ENCODE measurements around the gene DAO.
A peak's percentile ranks its signal among the peaks of the same experiment; 100 is the strongest.
"Not testable (repeated sequence)": the region's sequence is repeated elsewhere in the genome, so short reads cannot be mapped to it uniquely, and the experiment has no call there.

Gene DAO

DNA sequence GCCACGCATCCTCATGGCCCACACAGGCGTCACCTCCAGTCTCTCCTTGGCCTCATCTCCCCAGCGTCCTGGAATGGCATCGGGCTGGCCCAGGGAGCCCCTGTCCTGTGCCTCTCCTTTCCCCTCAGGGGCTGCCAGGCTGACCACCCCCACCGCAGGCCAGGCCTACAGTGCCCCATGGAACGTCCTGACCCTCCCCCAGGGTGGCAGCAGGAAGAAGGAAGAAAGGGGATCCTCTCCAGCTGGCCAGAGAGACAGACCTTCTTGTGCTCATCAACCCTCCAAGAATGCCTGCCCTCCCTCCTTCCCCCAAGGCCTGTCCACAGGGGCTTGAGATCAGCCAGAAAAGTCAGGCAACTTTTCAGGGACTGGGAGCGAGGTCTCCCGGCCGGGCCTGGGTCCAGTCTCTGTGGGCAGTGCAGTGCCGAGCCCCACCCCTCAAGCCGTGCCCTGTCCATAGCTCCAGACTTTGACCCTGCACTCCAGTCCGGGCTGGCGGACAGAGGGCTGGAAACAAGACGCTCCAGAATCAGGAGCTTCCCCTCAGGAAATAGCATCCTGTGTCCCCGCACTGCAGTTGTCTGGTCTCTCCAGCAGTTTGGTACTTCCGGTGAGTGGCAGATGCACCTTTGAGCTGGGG is at the start of gene DAO:
TSS of gene DAO (plus strand) at position 478 of the 640 bp plus-strand sequence. CDS start 4,915 bp downstream, outside the sequence.
- no peak for DNase-seq

GRCh38 chr12:108831309-108831991 is 48.4 kb upstream of the DAO start:
- DNase-seq: no peak

GRCh38 chr12:108832208-108832607 is 47.7 kb upstream of the DAO start:
- no peak for DNase-seq

- peak; percentile 74 for DNase-seq
Measured at GRCh38 chr12:108832730-108833354, 47.0 kb upstream of the DAO start.

- DNase-seq: peak; percentile 81
Measured at GRCh38 chr12:108833355-108833733, 46.5 kb upstream of the DAO start.

GRCh38 chr12:108833757-108834472 is 46.0 kb upstream of the DAO start:
- no peak for DNase-seq

GRCh38 chr12:108835860-108836634 is 43.8 kb upstream of the DAO start:
- DNase-seq: no peak

DNA sequence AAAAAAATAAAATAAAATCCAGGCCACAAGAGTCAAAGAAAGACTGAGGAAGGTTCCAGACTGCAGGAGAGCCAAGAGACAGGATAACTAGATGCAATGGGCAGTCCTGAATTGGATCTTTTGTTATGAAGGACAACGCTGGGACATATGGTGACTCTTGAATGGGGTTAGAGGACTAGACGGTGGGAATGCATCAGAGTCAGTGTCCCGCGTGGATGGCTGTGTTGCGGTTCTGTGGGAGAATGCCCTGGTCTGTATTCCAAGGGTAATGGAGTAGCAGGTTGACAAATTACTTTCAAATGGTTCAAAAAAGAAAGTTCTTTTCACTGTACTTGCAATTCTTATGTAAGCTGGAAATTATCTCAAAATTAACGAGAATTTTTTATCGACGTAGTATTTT is 42.7 kb upstream of the DAO start:
- no peak for DNase-seq

DNA sequence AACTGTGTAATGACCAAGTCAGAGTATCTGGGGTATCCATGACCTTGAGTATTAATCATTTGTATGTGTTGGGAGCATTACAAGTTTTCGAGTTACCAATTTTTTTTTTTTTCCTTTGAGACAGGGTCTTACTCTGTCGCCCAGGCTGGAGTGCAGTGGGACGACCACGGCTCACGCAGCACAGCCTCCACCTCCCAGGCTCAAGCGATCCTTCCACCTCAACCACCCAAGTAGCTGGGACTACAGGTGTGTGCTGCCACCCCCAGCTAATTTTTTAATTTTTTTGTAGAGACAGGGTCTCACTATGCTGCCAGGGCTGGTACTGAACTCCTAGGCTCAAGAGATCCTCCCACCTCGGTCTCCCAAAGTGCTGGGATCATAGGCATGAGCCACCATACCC is 42.2 kb upstream of the DAO start:
- no peak for DNase-seq

- DNase-seq: peak; percentile 92
Measured at GRCh38 chr12:108838194-108839017, 41.5 kb upstream of the DAO start.

GRCh38 chr12:108839018-108839889 is 40.6 kb upstream of the DAO start:
- DNase-seq: peak; percentile 24

DNA sequence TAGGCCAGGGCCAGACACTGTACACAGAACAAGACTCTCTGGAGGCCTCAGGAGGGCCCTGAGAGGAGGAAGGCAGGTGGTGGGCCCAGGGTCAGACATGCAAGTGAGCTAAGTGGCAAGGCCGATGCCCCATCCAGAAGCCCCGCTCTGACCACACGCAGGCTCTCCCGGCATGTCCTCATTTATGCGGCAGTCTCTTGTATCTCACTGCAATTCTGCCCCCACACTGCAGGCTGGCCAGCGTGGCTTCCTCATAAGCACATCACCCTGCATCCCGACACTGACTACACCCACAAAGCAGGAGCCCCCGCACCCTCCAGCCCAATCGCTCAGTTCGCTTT is 40.0 kb upstream of the DAO start:
- no peak for DNase-seq

GRCh38 chr12:108840605-108841332 is 39.1 kb upstream of the DAO start:
- DNase-seq: no peak

DNA sequence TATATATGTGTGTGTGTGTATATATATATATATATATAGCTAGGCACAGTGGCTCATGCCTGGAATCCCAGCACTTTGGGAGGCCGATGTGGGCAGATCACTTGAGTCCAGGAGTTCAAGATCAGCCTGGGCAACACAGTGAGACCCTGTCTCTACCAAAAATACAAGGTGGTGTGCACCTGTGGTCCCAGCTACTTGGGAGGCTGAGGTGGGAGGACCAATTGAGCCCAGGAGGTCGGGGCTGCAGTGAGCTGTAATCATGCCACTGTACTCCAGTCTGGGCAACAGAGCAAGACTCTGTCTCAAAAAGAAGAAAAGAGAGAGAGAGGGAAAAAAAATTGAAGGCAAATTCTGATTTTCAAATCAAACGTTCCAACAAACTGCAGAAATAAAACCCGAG is 38.1 kb upstream of the DAO start:
- DNase-seq: not testable (repeated sequence)

DNA sequence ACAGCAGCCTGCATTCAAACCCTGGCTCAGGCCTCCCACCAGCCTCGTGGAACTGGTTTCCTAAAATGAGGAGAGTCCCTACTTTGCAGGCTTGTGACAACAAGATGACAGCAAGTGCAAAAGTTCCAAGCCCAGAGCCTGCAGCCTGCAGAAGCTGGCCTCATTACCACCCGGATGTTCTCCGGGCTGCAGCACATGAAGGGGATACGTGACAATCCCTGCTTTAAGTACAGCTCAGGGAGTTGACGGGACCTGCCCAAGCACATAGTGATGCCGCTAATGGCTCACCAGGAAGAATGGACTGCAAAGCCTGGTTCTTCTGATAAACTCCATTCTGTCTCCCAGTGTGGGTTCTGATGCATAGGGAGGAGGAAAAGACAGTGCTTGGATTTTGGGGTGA is 37.5 kb upstream of the DAO start:
- DNase-seq: no peak

- DNase-seq: no peak
Measured at GRCh38 chr12:108843187-108843586, 36.7 kb upstream of the DAO start.

- no peak for DNase-seq
Measured at GRCh38 chr12:108845696-108846095, 34.2 kb upstream of the DAO start.

DNA sequence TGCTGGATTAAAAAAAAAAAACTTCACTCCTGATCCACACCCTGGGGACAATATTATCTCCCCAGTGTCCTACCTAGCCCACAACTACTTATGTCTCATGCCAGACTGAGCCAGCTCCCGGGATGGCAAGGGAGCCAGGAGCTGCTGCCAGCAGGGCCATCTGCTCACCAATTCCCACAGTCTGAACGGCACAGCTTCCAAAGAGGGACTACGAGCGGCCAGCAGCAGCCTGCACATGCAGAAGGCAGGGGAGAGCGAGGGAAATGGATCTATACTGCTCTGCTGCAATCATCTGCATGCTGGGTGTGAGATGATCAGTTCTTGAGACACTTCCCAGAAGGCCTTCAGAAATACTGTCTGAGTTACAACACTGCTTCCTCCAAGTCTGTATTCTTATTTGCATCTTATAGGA is 33.6 kb upstream of the DAO start:
- no peak for DNase-seq

- DNase-seq: no peak
Measured at GRCh38 chr12:108847705-108848104, 32.2 kb upstream of the DAO start.

GRCh38 chr12:108849660-108850059 is 30.2 kb upstream of the DAO start:
- no peak for DNase-seq
